GM12878 (cell line): Measurements from ENCODE around the gene PRTFDC1. TPM values are rescaled to one million over a fixed set of nuclear protein-coding genes. Genes with fewer than 3 reads are reported as not detected.

Source experiments
- ATAC-seq: fragments of 200-7000 bp; cut with Tn5 transposase; 3 replicates; pipeline ENCODE4 v1.9.1; 2020; ENCODE audit warnings: mild to moderate bottlenecking, moderate library complexity
- BruUV-seq: library from RNA; stranded (reverse); fragments of 400-500 nt; replicated peaks from 2 replicates; lab custom pipeline; 2021; lab: Mats Ljungman, UMichigan
- CTCF ChIA-PET: fragments of 300-600 bp; sonication (Branson Sonifier 250); formaldehyde crosslinking; extraction: SDS; loops from one replicate; lab custom pipeline; 2021; ENCODE audit warnings: inconsistent platforms; lab: Yijun Ruan, JAX
- POLR2A ChIA-PET: fragments of 350-600 bp; formaldehyde crosslinking; extraction: SDS; loops from one replicate; lab custom pipeline; 2021; ENCODE audit warnings: inconsistent platforms; lab: Charles Lee
- RAD21 ChIA-PET: fragments of 300-600 bp; sonication (Branson Sonifier 250); formaldehyde crosslinking; loops from one replicate; lab custom pipeline; 2023; ENCODE audit warnings: antibody characterized with exemption; ENCODE audit not compliant: unreplicated experiment; lab: Charles Lee
- SMC1A ChIA-PET: fragments of 300-600 bp; sonication (Branson Sonifier 250); formaldehyde crosslinking; loops from one replicate; lab custom pipeline; 2023; ENCODE audit not compliant: unreplicated experiment, uncharacterized antibody; lab: Charles Lee
- DNase-seq: peaks from one replicate; pipeline ENCODE4 v3.0.0-alpha.2; 2011; ENCODE audit warnings: low read depth, low spot score
- FAIRE-seq: peaks from 3 replicates; lab custom pipeline; 2011; peaks lifted over from hg19 to GRCh38; lab: Jason Lieb, UNC
- H2AFZ ChIP-seq: 2 replicates; pipeline ENCODE4 v1.6.0; 2011; ENCODE audit warnings: low read depth, low read length, control low read depth; ENCODE audit not compliant: control insufficient read depth
- H3K27ac ChIP-seq: 2 replicates; pipeline ENCODE4 v1.5.1; 2011; ENCODE audit warnings: control low read depth; ENCODE audit not compliant: control insufficient read depth, insufficient read depth
- H3K27me3 ChIP-seq, 2 experiments: replicated peaks in 1 of 2; 2 replicates each; pipeline versions ENCODE4 v1.6.0 to v1.6.1; 2011; ENCODE audit warnings: low read length in 1 of 2; ENCODE audit not compliant: control insufficient read depth in 2 of 2, insufficient read depth in 2 of 2
- H3K36me3 ChIP-seq, 2 experiments: 2 replicates each; pipeline ENCODE4 v1.5.1; 2011; ENCODE audit warnings: low read length in 1 of 2; ENCODE audit not compliant: control insufficient read depth in 2 of 2, insufficient read depth in 2 of 2
- H3K4me1 ChIP-seq: 2 replicates; pipeline ENCODE4 v1.6.1; 2011; ENCODE audit warnings: mild to moderate bottlenecking, low read length, moderate library complexity, mixed read lengths; ENCODE audit not compliant: control insufficient read depth, insufficient read depth
- H3K4me2 ChIP-seq: 2 replicates; pipeline ENCODE4 v1.6.0; 2011; ENCODE audit warnings: control low read depth; ENCODE audit not compliant: control insufficient read depth, insufficient read depth
- H3K4me3 ChIP-seq: fragments of 200-600 bp; sonication (generic); 2 replicates; pipeline ENCODE4 v1.5.1; 2016
- H3K79me2 ChIP-seq: 2 replicates; pipeline ENCODE4 v1.6.0; 2011; ENCODE audit warnings: low read length; ENCODE audit not compliant: control insufficient read depth, insufficient read depth
- H3K9ac ChIP-seq: 2 replicates; pipeline ENCODE4 v1.8.0; 2011; ENCODE audit warnings: low read length, control low read depth, mixed read lengths; ENCODE audit not compliant: control insufficient read depth, insufficient read depth
- H3K9me3 ChIP-seq: replicated peaks from 3 replicates; pipeline ENCODE4 v1.5.1; 2011; ENCODE audit warnings: mild to moderate bottlenecking, low read length; ENCODE audit not compliant: control insufficient read depth, insufficient read depth
- H4K20me1 ChIP-seq: 2 replicates; pipeline ENCODE4 v1.6.0; 2011; ENCODE audit not compliant: control insufficient read depth, insufficient read depth
- BACH1 ChIP-seq: fragments of 450-650 bp; IDR thresholded peaks from 2 replicates; pipeline ENCODE4 v1.6.1; 2017; ENCODE audit warnings: mild to moderate bottlenecking, borderline replicate concordance
- CREM ChIP-seq: IDR thresholded peaks from 2 replicates; pipeline ENCODE4 v1.6.1; 2014; ENCODE audit warnings: antibody characterized with exemption, low read depth
- FOS ChIP-seq: IDR thresholded peaks from 3 replicates; pipeline ENCODE4 v1.6.1; 2011; ENCODE audit warnings: borderline replicate concordance; ENCODE audit not compliant: insufficient read length; ENCODE audit errors: extremely low read depth
- FOXK2 ChIP-seq: fragments of 450-650 bp; IDR thresholded peaks from 2 replicates; pipeline ENCODE4 v1.6.1; 2017; ENCODE audit warnings: mild to moderate bottlenecking, moderate library complexity
- HCFC1 ChIP-seq: fragments of 150-350 bp; IDR thresholded peaks from 2 replicates; pipeline ENCODE4 v1.6.1; 2014; ENCODE audit warnings: low read length
- HDAC2 ChIP-seq: fragments of 200-600 bp; sonication (generic); IDR thresholded peaks from 2 replicates; pipeline ENCODE4 v1.6.1; 2017
- IKZF2 ChIP-seq, 2 experiments: fragments of 450-650 bp; IDR thresholded peaks; 2 replicates each; pipeline ENCODE4 v1.6.1; 2017; ENCODE audit warnings: mild to moderate bottlenecking in 2 of 2, moderate library complexity in 2 of 2
- JUNB ChIP-seq: IDR thresholded peaks from 2 replicates; pipeline ENCODE4 v1.6.1; 2016; ENCODE audit warnings: antibody characterized with exemption, mild to moderate bottlenecking
- KLF5 ChIP-seq: fragments of 450-650 bp; IDR thresholded peaks from 2 replicates; pipeline ENCODE4 v1.6.1; 2014; ENCODE audit warnings: mild to moderate bottlenecking; ENCODE audit not compliant: partially characterized antibody
- MTA2 ChIP-seq: fragments of 450-650 bp; IDR thresholded peaks from 2 replicates; pipeline ENCODE4 v1.6.1; 2016; ENCODE audit warnings: low read depth, mild to moderate bottlenecking, moderate library complexity
- NFYB ChIP-seq: IDR thresholded peaks from 2 replicates; pipeline ENCODE4 v1.6.1; 2011; ENCODE audit warnings: low read depth, mild to moderate bottlenecking, low read length, improper control_type of control experiment, moderate library complexity; ENCODE audit not compliant: insufficient read depth
- POLR2AphosphoS2 ChIP-seq: IDR thresholded peaks from 2 replicates; pipeline ENCODE4 v1.6.1; 2011; ENCODE audit warnings: low read depth, mild to moderate bottlenecking, low read length, improper control_type of control experiment, moderate library complexity
- POU2F2 ChIP-seq: IDR thresholded peaks from 3 replicates; pipeline ENCODE4 v1.6.1; 2011; ENCODE audit warnings: low read depth, mild to moderate bottlenecking, low read length, borderline replicate concordance
- RAD21 ChIP-seq: IDR thresholded peaks from 2 replicates; pipeline ENCODE4 v1.6.1; 2011; ENCODE audit warnings: mild to moderate bottlenecking, low read depth, low read length, moderate library complexity; ENCODE audit not compliant: insufficient read depth
- RELB ChIP-seq: fragments of 450-650 bp; IDR thresholded peaks from 2 replicates; pipeline ENCODE4 v1.6.1; 2017; ENCODE audit warnings: low read depth, mild to moderate bottlenecking, moderate library complexity
- SPI1 ChIP-seq: IDR thresholded peaks from 2 replicates; pipeline ENCODE4 v1.6.1; 2011; ENCODE audit warnings: low read depth, mild to moderate bottlenecking, low read length, moderate library complexity, borderline replicate concordance; ENCODE audit not compliant: insufficient read depth
- STAT1 ChIP-seq: fragments of 450-650 bp; conservative IDR thresholded peaks from 2 replicates; pipeline ENCODE4 v1.6.1; 2014; ENCODE audit warnings: antibody characterized with exemption, mild to moderate bottlenecking
- STAT3 ChIP-seq: IDR thresholded peaks from 2 replicates; pipeline ENCODE4 v1.6.1; 2011; ENCODE audit warnings: low read depth, low read length, improper control_type of control experiment
- TCF12 ChIP-seq: IDR thresholded peaks from 2 replicates; pipeline ENCODE4 v1.6.1; 2011; ENCODE audit warnings: low read depth, mild to moderate bottlenecking, low read length
- WGBS: methylation state at CpG from one replicate; pipeline ENCODE4 v1.1.6; 2016; ENCODE audit warnings: low lambda C conversion rate; ENCODE audit not compliant: insufficient replicate concordance, insufficient coverage; ENCODE audit errors: missing lambda C conversion rate; 5-methylcytosine and 5-hydroxymethylcytosine counted together
- in situ Hi-C: fragments of 300-500 bp; cut with MboI; formaldehyde crosslinking; loops from 9 replicates; pipeline ENCODE4 v1.14.3; 2018; ENCODE audit warnings: mixed read lengths
- intact Hi-C: fragments of 100-400 bp; cut with micrococcal nuclease; formaldehyde crosslinking; loops from one replicate; pipeline ENCODE4 v1.14.2; 2022; ENCODE audit not compliant: unreplicated experiment
- polyA plus RNA-seq, 11 experiments: library from polyadenylated mRNA; depleted of rRNA in 4 of 11; unstranded in 6 of 11; stranded (reverse) in 5 of 11; fragments of >200 nt; fragmentation: Nextera tagmentation in 4 of 11; fragmentation: Illumina TruSeq in 1 of 11; extraction: Ambion mirVana in 4 of 11; extraction: Trizol in 1 of 11; gene quantifications; 1 replicate in 1 of 11; 2 replicates in 10 of 11; pipeline versions ENCODE4 v1.2.1 to v1.2.3, GENCODE V29; 2011 to 2016; ENCODE audit warnings: inconsistent platforms in 2 of 11, missing spikeins in 2 of 11, low read depth in 1 of 11
- total RNA-seq, 4 experiments: library from RNA; depleted of rRNA in 3 of 4; stranded (reverse); fragments of >200 nt in 3 of 4; fragmentation: Illumina TruSeq in 1 of 4; extraction: Trizol in 1 of 4; gene quantifications; 2 replicates each; pipeline versions ENCODE4 v1.2.1 to v1.2.3, GENCODE V29; 2013 to 2021
- TF ChIP-seq, protein P1 (sequence below): fragments of 150-350 bp; IDR thresholded peaks from 2 replicates; pipeline ENCODE4 v1.6.1; 2014; ENCODE audit warnings: mild to moderate bottlenecking, low read depth, low read length

PRTFDC1 gene
- total and polyA plus RNA-seq, 10 of the 15 experiments (the other 5 are each of a cell fraction or from before 2014, with no cell fraction given): 5.5 to 17.3 (median 11.3) TPM

GRCh38 chr10:24882047-24882698, 70.2 kb downstream of the PRTFDC1 start:
- Histone ChIP-seq H3K27me3 (no peaks in the 10 kb centered on the region), H4K20me1 (no peaks in the 10 kb centered on the region), H3K79me2 (no peaks in the 10 kb centered on the region), H2AFZ (no peak overlapping the region), H3K9me3 (no peaks in the 10 kb centered on the region; the same call in 2 of the 3 replicates), H3K4me2 (peak overlapping the region; percentile 51; the same call in 1 of the 2 replicates), H3K36me3 (no peaks in the 10 kb centered on the region), H3K27ac (no peak overlapping the region), H3K4me3 (no peak overlapping the region), H3K4me1 (no peaks in the 10 kb centered on the region), H3K9ac (no peak overlapping the region)
- ChIA-PET POLR2A (interaction anchor here (0.6 to 1.4 kb wide), 3 partner anchors 18 to 63 kb away, joined by 3 to 6 read pairs (median 3); no protein-coding TSS in a partner anchor), CTCF (interaction anchor here (0.7 to 0.9 kb wide), 2 partner anchors 32 to 265 kb away, joined by 3 read pairs; no protein-coding TSS in a partner anchor), RAD21 (interaction anchor here (0.6 to 4.5 kb wide), 3 partner anchors 18 to 199 kb away, joined by 3 to 23 read pairs (median 9); no protein-coding TSS in a partner anchor), SMC1A (interaction anchor here (0.7 to 6.1 kb wide), 10 partner anchors 11 to 154 kb away, joined by 3 to 33 read pairs (median 4); no protein-coding TSS in a partner anchor)
- in situ Hi-C loops: no loop called here
- WGBS: 49% methylated on average over 10 of the region's 11 CpGs
- BruUV-seq: no TSS peak
- peak; percentile 77 for ATAC-seq
- DNase-seq: peak; percentile 53
- no peak for FAIRE-seq
- intact Hi-C loops: loop anchor here (2.0 kb wide), 1 partner anchor 157 kb away; no protein-coding TSS in a partner anchor
- TF ChIP-seq, protein P1, sequence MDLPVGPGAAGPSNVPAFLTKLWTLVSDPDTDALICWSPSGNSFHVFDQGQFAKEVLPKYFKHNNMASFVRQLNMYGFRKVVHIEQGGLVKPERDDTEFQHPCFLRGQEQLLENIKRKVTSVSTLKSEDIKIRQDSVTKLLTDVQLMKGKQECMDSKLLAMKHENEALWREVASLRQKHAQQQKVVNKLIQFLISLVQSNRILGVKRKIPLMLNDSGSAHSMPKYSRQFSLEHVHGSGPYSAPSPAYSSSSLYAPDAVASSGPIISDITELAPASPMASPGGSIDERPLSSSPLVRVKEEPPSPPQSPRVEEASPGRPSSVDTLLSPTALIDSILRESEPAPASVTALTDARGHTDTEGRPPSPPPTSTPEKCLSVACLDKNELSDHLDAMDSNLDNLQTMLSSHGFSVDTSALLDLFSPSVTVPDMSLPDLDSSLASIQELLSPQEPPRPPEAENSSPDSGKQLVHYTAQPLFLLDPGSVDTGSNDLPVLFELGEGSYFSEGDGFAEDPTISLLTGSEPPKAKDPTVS: no peak
- peak; percentile 40; the same call in 1 of the 2 replicates for TF ChIP-seq SPI1
- TF ChIP-seq MTA2: peak; percentile 45; the same call in 1 of the 2 replicates
- no peak for TF ChIP-seq POLR2AphosphoS2
- no peak for TF ChIP-seq STAT3
- TF ChIP-seq FOXK2: no peak
- TF ChIP-seq TCF12: 0 out of 2 replicates have a peak, but pooled peaks have one; percentile 12
- TF ChIP-seq KLF5: no peak
- TF ChIP-seq IKZF2 (IDR thresholded peaks at IDR 0.05): peak; percentile 19 to 37; a peak in 2 of 4 replicates
- no peak for TF ChIP-seq FOS
- no peak for TF ChIP-seq BACH1
- 0 out of 2 replicates have a peak, but pooled peaks have one; percentile 18 for TF ChIP-seq RELB
- no peak for TF ChIP-seq CREM
- no peak for TF ChIP-seq STAT1
- TF ChIP-seq RAD21: no peak
- no peak for TF ChIP-seq NFYB
- no peak for TF ChIP-seq HCFC1
- TF ChIP-seq JUNB: 0 out of 2 replicates have a peak, but pooled peaks have one; percentile 10
- no peak for TF ChIP-seq HDAC2
- TF ChIP-seq POU2F2: no peak; the same call in 2 of the 3 replicates
